Renal pelvis (tissue), 4 donors: ENCODE results near the gene ASPSCR1. TPM values are rescaled to one million over a fixed set of nuclear protein-coding genes. Genes with fewer than 3 reads are reported as not detected.
"Not testable (repeated sequence)": the region's sequence is repeated elsewhere in the genome, so short reads cannot be mapped to it uniquely, and the experiment has no call there.

Experiments
- DNase-seq: peaks from one replicate; pipeline ENCODE4 v3.0.0-alpha.2; 2013
- polyA plus RNA-seq, 3 donors: library from polyadenylated mRNA; unstranded; fragments of 120-200 nt; gene quantifications; one replicate each; pipeline ENCODE4 v1.2.1, GENCODE V29; 2013; ENCODE audit not compliant: insufficient read length in 3 of 3

Gene ASPSCR1
- polyA plus RNA-seq, 3 donors: 37.2 to 40.1 (median 37.4) TPM

DNA sequence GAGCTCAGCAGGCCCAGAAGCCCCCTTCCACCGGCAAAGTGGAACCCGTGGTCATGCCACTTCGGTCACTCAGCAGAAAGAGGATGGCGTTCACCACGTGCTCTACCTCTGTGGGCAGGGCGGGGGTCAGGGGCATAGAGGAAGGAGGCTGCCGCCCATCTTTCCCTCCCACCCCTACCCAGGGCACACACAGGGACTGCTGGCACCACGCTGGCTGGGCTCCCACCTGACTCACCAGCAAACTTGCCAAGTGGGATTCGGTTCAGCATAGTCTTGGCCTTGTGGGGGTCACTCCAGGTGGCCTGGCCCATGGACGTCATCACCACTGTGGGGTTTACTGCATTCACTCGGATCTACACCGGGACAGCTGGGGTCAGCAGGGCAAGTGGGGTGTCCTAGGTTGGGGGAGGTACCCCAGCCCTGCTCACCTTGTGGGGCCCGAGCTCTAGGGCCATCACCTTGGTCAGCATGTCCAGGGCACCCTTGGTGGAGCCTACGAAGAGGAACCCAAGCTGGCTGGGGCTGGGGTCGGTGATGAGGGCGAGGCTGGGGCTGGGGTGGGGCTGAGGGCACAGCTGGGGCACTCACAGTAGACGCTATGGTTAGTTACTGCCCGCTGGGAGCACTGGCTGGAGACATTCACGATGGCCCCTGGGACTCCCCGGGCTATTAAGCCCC lies 58.7 kb downstream of the ASPSCR1 start:
- no peak for DNase-seq

DNA sequence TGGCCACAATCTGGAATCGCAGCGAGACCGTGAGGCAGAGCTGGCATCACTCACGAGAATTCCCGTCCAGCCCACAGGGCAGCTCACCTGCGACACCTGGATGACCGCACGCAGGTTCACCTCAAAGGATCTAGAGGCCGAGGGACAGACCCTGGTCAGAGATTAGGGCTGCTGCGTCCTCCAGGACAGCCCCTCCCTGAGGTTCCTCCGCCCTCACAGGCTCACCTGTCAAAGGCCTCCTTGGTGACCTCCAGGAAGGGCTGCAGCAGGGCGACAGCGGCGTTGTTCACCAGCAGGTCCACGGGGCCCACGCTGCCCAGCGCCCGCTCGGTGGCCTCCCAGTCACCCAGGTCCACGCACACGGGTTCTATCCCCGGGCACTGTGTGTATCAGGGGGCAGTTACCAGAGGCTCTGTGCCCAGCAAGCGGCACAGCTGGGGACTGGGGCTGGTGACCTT lies 59.2 kb downstream of the ASPSCR1 start:
- DNase-seq: no peak

DNA sequence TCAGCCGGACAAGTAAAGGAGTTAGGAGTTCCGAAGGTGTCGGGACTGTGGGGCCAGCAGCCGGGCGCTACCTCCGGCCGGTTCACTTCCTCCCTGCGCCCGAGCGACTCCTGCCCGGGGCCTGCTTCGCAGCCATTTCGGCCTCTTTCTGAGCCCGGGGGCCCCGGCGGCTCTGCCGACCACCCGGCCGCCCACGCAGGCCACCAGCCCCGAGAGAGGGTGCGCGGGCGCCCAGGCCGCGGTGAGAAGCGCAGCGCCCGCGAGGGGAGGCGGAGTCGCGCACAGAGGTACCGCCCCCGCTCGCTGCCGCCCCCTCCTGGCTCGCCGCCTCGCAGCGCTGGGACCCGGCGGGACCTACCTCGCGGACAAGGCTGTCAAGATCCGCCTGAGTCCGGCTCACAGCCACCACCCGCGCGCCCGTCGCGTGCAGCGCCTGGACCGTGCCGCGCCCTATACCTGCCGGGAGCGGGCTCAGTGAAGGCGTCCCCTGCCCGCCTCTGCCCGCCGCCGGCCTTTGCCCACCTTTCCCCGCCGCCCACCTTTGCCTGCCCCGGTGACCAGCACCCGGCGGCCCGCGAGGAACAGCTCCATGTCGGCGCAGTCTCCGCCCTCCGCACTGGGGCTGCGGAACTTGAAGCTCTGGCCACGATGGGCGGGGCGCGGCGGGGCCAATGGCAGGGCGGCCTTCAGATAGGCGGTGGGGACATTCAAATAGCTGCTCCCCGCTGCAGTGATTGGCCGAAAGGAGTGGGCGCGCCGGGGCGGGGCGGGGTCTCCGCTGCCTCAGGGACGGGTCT lies 59.9 kb downstream of the ASPSCR1 start, which contains the start of gene DCXR:
TSS of gene DCXR (minus strand) at position 606 of the 797 bp plus-strand sequence. CDS start at position 591, 15 bp downstream.
- peak; percentile 97 for DNase-seq

DNA sequence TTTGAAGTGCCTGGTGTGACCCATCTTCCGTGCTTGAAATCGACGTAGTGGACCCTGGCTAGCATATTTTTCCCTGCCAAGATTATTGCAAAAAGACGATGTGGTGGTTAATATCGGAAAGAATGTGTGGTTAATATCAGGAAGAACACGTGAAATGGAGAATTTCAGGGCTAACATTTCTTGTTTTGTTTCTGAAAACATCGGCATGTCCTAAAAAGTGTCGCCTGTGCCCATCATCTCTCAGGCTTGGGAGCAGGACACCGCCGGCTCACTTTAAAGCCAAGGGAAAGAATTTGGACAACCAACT lies 60.4 kb downstream of the ASPSCR1 start:
- DNase-seq: no peak

DNA sequence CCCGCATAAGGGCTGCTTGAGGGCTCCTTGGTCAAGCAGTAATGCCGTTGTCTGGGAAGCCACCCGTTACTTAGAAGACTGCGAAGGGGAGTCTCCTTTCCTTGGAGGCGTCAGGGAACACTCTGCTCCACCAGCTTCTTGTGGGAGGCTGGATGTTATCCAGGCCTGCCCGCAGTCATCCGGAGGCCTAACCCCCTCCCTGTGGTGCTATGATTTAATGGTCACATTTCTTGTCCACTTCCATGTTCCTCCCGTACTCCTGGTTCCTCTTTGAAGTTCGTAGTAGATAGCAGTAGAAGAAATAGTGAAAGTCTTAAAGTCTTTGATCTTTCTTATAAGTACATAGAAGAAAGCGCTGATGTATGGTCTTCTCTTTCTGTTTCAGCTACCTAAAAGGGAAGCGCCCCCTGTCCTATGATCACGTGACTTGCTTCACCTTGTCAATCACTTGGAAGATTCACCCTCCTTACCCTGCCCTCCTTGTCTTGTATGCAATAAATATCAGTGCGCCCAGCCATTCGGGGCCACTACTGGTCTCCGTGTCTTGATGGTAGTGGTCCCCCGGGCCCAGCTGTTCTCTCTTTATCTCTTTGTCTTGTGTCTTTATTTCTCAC lies 61.5 kb downstream of the ASPSCR1 start:
- DNase-seq: not testable (repeated sequence)

DNA sequence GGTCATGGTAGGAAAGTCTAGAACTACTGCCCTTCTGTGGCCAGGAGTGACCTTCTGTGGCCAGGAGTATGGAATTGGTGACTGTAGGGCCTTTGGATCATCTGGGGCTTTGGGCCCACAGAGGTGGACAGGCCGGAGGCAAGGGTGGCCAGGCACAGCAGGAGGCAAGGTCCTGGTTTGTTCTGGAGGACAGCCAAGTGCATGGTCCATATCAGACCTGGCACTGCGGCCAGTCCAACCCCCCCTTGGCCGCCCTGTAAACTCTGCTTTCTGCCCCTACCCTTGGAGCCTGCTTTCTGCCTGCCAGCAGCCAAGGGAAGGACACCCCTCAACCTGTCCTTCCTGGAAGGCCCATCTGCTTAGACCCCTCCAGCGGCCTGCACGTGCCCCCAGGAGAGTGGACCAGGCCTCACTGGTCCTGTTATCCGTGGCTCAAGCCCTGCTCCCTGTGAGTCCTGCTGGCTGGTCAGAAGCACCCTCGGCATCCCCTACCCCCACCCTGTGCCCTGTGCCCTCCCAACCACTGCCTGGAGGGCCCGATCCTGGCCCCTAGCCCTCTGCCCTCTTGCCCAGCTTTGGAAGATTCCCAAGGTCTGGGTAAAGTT lies 62.4 kb downstream of the ASPSCR1 start:
- no peak for DNase-seq

DNA sequence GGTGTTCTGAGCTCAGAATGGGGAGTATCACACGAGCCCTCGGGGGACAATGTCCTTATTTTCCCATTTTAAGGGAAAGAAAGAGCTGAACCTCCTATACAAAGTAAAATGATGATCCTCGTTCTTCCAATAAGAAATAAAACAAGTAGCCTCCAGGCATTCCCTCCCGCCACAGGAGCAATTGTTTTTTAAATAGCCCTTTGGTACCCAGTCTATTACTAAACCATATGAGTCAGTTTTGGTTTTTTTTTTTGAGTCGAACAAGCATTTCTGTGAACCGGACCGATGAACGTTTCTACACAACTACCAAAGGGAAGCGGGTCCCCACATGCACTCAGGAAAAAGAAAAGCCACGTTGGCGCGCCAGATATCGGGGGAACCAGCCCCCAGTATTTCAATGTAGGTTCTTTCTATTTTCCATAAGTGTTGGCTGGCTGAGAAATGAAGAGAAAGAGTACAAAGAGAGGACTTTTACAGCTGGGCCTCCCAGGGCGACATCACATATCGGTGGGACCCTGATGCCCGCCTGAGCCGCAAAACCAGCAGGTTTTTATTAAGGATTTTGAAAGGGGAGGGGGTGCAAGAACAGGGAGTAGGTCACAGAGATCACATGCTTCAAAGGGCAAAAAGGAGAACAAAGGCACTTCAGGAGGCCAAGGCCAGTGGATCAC lies 63.9 kb downstream of the ASPSCR1 start:
- no peak for DNase-seq

DNA sequence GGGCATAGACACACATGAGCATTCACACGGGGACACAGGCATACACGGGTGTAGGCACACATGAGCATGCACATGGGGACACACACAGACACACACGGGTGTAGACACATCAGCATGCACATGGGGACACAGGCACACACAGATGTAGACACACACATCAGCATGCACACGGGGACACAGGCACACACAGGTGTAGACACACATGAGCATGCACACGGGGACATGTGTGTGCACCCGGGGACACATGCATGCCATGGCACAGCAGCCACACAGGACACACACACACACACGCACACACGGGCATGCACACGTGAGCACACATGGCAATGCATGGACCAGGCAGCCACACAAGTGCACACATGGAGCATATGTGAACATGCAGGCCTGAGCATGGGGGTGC lies 65.2 kb downstream of the ASPSCR1 start:
- no peak for DNase-seq

DNA sequence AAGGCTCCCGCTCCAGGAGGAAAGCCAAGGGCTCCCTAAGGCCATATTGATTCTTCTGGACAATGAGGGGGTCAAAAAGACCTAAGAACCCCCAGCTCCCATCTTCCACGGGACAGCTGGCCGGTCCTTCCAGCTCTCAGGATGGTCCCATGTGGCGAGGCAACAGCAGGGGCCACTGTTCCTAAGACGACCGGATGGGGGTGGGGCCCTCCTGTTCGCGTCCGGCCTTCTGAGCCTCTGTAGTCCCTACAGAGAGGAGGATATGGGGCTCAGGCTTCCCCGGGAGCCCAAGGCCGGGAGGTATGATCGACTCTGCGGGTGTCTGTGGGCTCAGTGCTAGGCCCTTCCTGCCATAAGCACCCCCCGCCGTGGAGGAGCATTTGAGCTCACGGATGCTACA lies 66.1 kb downstream of the ASPSCR1 start:
- DNase-seq: no peak

DNA sequence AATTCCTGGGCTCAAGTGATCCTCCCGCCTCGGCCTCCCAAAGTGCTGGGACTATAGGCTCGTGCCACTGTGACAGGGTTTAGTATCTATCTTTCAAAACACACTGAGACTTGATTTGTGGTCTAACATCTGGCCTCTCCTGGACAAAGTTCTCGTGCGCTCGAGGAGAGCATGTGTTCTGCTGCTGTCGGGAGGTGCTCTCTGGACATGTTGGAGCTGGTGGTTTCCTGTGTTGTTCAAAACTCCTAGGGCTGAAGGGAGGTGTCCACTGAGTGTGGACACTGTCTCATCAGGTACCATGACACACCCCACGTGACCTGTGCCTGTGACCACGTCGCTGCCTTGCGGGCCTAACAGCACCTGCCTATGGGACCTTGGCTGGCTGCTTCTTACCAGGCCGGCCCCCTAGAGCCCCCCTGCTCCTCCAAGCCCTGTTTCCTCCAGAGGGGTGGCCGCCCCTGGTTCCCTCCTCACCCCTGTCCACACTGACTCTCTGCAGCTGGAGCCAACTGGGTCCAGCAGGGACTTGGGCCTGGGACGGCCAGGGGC lies 68.6 kb downstream of the ASPSCR1 start:
- DNase-seq: no peak

DNA sequence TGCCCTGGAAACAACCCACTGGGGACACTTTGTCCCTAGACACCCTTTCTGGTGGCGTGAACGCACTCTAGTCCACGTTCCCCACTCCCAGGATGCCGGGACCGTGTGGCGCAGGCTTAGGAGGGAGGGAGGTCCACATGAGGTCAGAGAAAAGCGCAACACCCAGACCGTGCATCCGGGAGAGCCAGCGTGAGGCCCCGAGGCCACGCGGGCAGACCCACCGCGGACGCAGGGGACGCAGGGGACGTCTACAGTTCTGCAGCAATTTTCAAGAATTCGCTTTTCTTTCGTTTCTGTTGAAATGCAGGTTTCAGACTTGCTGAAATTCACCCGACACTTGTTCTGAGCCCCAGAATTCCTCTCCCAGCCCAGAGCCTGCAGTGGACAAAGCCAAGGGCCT lies 69.5 kb downstream of the ASPSCR1 start:
- no peak for DNase-seq

DNA sequence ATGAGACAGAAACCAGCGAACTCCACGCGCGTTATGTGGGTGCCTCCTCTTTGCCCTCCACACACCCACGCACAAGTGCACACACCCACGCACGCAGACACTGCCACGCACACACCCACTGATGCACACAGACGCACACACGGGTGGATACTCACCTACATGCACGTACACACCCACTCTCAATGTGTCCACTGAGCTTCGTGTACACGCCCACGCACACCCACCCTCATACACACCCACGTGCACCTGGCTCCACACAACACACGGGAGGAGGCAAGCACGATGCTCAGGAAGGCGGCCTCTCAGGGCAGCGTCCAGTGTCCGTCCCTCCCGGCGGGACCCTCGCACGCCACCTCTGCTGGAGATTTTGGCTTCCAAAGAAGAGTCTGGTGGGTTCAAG lies 70.0 kb downstream of the ASPSCR1 start:
- no peak for DNase-seq

DNA sequence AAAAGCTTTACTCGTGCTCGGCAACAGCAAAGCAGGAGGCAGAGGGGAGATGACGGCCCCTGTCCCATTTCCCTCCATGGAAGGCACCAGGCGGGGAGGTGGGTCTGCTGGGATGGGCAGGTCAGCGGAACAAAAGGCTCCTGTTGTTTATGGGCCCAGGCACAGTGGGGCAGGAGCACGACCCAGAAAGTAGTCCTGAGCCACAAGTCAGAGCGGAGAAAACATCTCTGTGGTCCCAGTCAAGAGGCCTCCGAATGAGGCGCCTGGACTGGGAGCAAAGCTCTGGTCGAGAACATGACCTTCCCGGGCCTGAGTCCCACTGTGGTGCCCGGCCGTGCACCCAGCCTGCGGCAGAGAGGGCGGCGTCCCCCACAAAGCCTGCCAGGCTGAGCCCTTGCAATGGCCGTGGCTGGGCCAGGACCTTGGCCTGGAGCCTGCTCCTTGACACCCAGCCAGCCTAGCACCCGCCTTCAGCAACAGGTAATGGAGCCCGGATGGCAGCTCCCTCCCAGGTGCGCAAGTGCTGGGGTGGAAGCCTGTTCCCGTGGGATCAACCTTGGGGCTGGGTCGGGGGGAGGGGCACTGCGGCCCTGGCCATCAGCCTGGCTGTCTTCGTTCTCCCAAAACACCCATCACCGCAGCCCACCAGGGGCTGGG lies 70.6 kb downstream of the ASPSCR1 start:
- no peak for DNase-seq

DNA sequence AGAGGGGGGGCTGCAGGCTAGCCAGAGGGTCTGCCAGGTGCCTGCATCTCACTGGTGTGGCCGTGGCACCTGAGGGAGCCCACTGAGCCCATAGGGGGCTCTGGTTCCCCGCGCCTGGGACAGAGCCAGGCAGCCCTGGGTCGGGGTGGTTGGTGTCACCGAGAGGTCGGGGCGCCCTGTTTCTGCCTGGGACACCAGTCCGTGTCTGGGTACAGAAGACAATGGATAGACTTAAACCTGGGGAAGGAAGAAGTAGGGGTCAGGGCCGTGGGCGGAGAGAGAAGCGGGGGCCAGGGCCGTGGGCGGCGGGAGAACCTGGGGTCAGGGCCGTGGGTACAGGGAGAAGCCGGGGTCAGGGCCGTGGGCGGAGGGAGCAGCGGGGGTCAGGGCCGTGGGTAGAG lies 71.1 kb downstream of the ASPSCR1 start:
- no peak for DNase-seq

DNA sequence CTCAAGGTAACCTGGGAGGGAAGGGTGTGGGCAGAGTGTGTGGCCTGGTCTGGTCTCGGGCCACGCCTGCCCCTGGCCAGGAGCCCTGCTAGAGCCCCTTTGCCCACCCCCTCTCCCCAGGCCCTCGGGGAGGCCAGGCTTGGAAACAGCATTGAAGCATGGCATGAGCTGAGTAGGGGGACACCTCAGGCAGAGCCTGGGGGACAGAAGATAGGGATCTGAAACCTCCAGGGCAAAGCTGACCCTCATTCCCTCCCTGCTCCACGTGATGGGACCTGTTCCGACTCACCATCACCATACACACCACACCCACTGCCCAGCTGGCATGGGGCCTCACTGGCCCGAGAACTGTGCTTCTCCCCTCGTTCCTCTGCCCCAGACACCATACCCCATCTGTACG lies 71.7 kb downstream of the ASPSCR1 start:
- no peak for DNase-seq

DNA sequence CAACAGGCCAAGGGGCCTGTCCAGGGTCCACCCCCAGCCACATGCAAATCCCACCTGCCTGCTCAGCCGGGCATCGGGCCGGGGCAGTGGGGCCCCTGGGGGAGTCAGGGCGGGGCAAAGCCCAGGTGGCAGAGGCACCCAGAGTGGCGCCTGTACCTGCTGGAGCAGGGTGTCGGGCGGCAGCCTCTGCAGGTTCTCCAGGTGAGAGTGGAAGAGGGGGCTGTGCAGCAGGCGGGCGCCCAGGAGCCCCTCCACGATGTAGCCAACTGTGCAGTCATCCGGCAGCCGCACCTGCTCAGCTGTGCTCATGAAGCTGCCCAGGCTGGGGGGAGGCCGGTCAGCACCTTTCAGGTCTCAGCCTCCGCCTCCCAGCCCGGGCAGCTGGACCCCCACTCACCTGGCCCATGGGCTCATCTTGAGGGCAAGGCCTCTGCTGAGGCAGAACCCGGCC lies 72.1 kb downstream of the ASPSCR1 start:
- DNase-seq: no peak

DNA sequence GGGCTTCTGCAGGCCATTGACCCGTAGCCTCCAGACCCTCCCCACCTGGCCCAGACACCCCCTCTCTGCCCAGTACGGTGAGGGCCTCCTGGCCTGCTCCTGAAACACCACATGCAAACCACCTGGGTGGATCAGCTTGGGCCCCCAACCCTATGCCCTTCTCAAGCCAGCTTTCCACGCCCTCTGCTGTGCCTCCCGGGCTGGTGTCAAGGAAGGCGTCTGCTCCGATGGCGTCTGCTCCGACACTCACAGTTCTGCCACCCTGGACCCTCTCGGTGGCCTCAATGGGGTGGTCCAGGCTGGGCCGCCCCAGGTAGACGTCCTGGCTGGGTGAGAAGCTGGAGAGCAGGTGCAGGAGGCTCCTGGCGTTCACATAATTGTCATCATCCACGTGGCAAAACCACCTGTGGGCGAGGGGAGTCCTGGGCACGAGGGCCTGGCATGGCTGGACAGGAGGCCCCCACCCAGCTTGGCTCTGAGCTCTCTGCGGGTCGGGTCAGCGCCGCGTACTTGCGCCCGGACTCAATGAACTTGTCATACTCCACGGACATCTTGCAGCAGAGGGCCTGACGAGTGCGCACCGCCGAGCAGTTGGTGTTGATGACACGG lies 72.8 kb downstream of the ASPSCR1 start:
- no peak for DNase-seq

DNA sequence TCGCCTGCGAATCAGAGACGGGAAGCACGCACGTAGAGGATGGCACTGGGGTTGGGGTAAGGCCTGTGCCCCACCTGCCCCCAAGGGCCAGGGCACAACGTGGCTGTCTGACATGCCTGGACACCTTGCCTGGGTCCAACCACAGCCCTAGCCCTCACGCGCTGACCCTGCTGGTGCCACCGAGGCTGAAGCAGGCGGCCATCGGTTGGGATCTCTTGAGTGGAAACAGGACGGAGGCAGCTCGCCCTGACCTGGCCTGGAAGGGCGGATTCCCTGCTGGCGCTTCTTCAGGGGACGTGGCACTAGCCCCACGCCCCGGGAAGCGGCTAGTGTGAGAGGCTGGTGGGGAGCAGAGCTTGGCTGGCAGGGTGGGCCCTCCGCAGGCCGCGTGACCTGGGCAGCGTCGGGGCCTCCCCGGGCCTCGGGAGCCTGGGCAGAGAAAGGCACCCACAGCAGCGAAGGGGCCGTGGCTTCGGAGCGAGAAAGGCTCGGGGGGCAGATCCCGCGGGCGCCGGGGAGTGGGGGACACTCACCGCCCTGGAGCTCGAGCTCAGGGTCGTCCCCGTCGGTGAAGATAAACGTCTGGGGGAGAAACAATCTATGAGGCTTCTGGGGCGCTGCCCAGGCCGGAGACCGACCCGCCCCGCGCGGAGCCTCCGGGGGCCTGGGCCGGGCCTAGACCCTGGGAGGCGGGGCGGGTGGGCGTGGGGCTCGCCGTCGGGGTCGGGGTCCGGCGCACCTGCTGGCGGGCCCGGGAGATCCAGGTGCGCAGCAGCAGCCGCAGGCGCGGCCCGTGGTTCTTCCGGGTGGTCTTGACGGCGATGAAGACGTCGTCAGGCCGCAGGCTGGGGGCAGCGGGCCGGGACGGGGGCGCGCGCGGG lies 73.6 kb downstream of the ASPSCR1 start:
- DNase-seq: no peak

DNA sequence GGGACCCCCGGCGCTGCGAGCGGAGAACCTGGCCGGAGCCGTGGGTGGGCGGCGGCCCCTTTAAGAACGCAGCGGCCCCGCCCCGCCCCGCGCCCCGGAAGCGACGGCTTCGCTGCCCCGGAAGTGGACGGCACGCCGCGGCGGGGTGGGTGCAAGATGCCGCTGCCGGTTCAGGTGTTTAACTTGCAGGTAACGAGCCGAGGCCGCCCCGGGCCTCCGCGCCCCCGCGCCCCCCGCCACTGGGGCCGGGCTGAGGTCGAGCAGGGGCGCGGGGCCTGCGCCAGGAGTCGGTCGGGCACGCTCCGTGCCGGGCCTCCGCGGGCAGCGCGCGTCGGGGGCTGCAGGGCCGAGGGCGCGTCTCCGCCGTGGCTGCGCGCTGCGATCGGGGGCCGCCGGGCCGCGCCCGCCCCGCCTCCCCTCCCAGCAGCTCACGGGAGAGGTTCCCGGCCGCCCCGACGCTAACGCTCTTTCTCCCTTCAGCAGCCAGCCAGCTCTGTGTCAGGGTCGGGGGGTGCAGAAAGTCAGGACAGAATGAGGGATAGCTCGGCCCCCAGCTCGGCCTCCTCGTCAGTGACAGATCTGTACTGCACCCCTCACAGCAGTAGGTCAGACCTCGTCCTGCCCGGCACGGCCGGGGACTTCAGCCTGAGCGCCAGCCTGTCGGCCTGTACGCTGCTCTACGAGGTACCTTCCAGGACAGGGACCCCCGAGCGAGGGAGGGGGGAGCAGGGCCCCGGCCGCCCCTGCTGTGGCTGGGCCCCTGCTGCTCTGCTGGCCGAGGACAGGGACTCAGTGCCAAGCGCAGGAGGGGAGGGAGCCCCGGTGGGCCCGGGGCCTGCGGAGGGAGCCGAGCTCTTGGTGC lies 74.6 kb downstream of the ASPSCR1 start, which contains the start of the genes GPS1 and RFNG:
TSS of gene GPS1 (plus strand) at position 123 of the 862 bp plus-strand sequence. CDS start at position 157, 34 bp downstream.
TSS of gene RFNG (minus strand) at position 36 of the 862 bp plus-strand sequence. CDS start 45 bp downstream, outside the sequence.
- peak; percentile 67 for DNase-seq
